ENCODE results near the gene PLPP3. TPM values are rescaled to one million over a fixed set of nuclear protein-coding genes. Genes with fewer than 3 reads are reported as not detected.

PLPP3 gene
- total RNA-seq, 1 experiment from 2014 or later = 3.4 TPM

DNA sequence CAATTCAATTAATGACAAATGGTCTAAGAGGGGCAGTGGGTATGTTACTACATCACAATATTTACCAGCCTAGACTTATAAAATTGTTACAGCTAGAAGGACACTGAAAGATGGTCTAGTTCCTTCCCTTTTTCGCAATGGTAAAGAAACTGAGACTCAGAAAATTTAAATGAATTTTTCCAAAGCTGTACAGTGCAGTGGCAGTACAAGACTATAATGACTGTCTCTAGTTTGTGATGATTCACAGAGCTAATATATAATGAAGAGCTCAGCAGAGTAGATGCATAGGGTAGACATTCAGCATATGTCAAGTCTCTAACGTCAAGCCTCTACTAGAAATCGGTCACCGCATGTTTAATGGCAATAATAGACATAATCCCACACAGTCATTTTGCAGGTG is 4.6 kb downstream of the PLPP3 start:
- Histone ChIP-seq H3K79me2 (ENCODE audit: insufficient read depth, low read length) (no peaks in the 10 kb centered on the region), H3K27ac (ENCODE audit: low read depth, low read length) (no peak overlapping the region), H3K9ac (ENCODE audit: low read length) (no peak overlapping the region), H3K27me3 (ENCODE audit: insufficient read depth, low read length) (no peaks in the 10 kb centered on the region), H3K4me1 (ENCODE audit: control insufficient read depth in 1 of 2, insufficient read depth in 2 of 2, low read length in 2 of 2) (peaks cover 3 to 13% of the 10 kb centered on the region in 2 experiments; a peak in 2 of 4 replicates), H2AFZ (ENCODE audit: low read depth, low read length, poor library complexity, severe bottlenecking) (no peak overlapping the region), H3K9me2 (ENCODE audit: insufficient read depth) (no peaks in the 10 kb centered on the region), H3K9me3 (ENCODE audit: control insufficient read depth in 1 of 2, insufficient read depth in 1 of 2, low read depth in 1 of 2, low read length in 2 of 2) (no peaks in the 10 kb centered on the region), H3K36me3 (ENCODE audit: control insufficient read depth in 1 of 2, insufficient read depth in 2 of 2, low read length in 2 of 2) (no peaks in the 10 kb centered on the region), H3K4me3 (replicated peaks in 1 of 2; ENCODE audit: low read depth in 1 of 2, low read length in 2 of 2) (no peak overlapping the region), H4K20me1 (ENCODE audit: insufficient read depth) (no peaks in the 10 kb centered on the region), H3K4me2 (ENCODE audit: low read length) (no peak overlapping the region)
- no TSS peak for BruUV-seq (replicated peaks)
- intact Hi-C loops (cut with micrococcal nuclease) = loop anchor here (10.0 kb wide), 1 partner anchor 380 kb away; no protein-coding TSS in a partner anchor
- ChIA-PET POLR2A (no interaction called here), RAD21 (ENCODE audit: low non-redundant PET in 1 of 2, low total read pairs in 2 of 2, uncharacterized antibody in 2 of 2, unreplicated experiment in 2 of 2) (no interaction called here), CTCF (interaction anchor here (0.9 kb wide), 1 partner anchor 1253 kb away, joined by 3 read pairs; no protein-coding TSS in a partner anchor)
- TF ChIP-seq RAD21 (IDR thresholded peaks at IDR 0.05; ENCODE audit: low read depth) = no peak
- ATAC-seq (no peak), DNase-seq (ENCODE audit: low read depth, low spot score) (no peak)

DNA sequence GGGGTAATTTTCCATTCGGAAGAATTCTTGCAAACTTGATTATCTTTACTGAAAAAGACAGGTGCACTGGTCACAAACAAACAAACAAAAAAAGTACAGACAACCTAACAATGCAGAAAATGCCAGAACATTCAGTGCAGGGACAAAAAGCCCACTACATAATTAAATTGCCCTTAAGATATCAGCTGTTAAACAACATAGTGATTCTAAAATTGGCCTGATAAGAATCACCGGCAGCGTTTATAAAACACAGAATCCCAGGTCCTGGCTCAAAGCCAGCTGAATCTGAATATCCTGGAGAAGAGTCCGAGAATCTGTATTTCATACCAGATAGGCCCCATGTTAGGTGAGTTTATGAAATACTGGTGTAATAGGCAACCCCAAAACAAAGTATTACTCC is 6.1 kb downstream of the PLPP3 start:
- Histone ChIP-seq H4K20me1 (ENCODE audit: insufficient read depth) (no peaks in the 10 kb centered on the region), H3K36me3 (ENCODE audit: control insufficient read depth in 1 of 2, insufficient read depth in 2 of 2, low read length in 2 of 2) (no peaks in the 10 kb centered on the region), H3K9me3 (ENCODE audit: control insufficient read depth in 1 of 2, insufficient read depth in 1 of 2, low read depth in 1 of 2, low read length in 2 of 2) (no peaks in the 10 kb centered on the region), H3K4me3 (replicated peaks in 1 of 2; ENCODE audit: low read depth in 1 of 2, low read length in 2 of 2) (no peak overlapping the region), H3K9ac (ENCODE audit: low read length) (no peak overlapping the region), H3K27ac (ENCODE audit: low read depth, low read length) (no peak overlapping the region), H3K9me2 (ENCODE audit: insufficient read depth) (no peaks in the 10 kb centered on the region), H3K27me3 (ENCODE audit: insufficient read depth, low read length) (no peaks in the 10 kb centered on the region), H3K79me2 (ENCODE audit: insufficient read depth, low read length) (no peaks in the 10 kb centered on the region), H3K4me2 (ENCODE audit: low read length) (no peak overlapping the region), H2AFZ (ENCODE audit: low read depth, low read length, poor library complexity, severe bottlenecking) (no peak overlapping the region), H3K4me1 (ENCODE audit: control insufficient read depth in 1 of 2, insufficient read depth in 2 of 2, low read length in 2 of 2) (peaks cover 3 to 12% of the 10 kb centered on the region in 2 experiments; a peak in 2 of 4 replicates)
- CTCF ChIA-PET = no interaction called here
- RAD21 ChIA-PET (ENCODE audit: low non-redundant PET in 1 of 2, low total read pairs in 2 of 2, uncharacterized antibody in 2 of 2, unreplicated experiment in 2 of 2) = no interaction called here
- BruUV-seq (replicated peaks) = no TSS peak
- DNase-seq (ENCODE audit: low read depth, low spot score) = no peak
- TF ChIP-seq EZH2phosphoT487 (IDR thresholded peaks at IDR 0.05; ENCODE audit: borderline replicate concordance) (no peak), SRF (IDR thresholded peaks at IDR 0.05; ENCODE audit: low read depth) (no peak), POLR2A (IDR thresholded peaks at IDR 0.05; ENCODE audit: borderline replicate concordance, extremely low read depth, insufficient read depth, insufficient read length) (no peak), ELF1 (IDR thresholded peaks at IDR 0.05; ENCODE audit: borderline replicate concordance, low read depth) (no peak)
- TF ChIP-seq, protein P1, sequence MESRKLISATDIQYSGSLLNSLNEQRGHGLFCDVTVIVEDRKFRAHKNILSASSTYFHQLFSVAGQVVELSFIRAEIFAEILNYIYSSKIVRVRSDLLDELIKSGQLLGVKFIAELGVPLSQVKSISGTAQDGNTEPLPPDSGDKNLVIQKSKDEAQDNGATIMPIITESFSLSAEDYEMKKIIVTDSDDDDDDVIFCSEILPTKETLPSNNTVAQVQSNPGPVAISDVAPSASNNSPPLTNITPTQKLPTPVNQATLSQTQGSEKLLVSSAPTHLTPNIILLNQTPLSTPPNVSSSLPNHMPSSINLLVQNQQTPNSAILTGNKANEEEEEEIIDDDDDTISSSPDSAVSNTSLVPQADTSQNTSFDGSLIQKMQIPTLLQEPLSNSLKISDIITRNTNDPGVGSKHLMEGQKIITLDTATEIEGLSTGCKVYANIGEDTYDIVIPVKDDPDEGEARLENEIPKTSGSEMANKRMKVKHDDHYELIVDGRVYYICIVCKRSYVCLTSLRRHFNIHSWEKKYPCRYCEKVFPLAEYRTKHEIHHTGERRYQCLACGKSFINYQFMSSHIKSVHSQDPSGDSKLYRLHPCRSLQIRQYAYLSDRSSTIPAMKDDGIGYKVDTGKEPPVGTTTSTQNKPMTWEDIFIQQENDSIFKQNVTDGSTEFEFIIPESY (IDR thresholded peaks at IDR 0.05; ENCODE audit: extremely low read depth, insufficient replicate concordance, low read length) = no peak
- TF ChIP-seq, protein P2, sequence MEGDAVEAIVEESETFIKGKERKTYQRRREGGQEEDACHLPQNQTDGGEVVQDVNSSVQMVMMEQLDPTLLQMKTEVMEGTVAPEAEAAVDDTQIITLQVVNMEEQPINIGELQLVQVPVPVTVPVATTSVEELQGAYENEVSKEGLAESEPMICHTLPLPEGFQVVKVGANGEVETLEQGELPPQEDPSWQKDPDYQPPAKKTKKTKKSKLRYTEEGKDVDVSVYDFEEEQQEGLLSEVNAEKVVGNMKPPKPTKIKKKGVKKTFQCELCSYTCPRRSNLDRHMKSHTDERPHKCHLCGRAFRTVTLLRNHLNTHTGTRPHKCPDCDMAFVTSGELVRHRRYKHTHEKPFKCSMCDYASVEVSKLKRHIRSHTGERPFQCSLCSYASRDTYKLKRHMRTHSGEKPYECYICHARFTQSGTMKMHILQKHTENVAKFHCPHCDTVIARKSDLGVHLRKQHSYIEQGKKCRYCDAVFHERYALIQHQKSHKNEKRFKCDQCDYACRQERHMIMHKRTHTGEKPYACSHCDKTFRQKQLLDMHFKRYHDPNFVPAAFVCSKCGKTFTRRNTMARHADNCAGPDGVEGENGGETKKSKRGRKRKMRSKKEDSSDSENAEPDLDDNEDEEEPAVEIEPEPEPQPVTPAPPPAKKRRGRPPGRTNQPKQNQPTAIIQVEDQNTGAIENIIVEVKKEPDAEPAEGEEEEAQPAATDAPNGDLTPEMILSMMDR (IDR thresholded peaks at IDR 0.05 in 2 of 3, conservative IDR thresholded peaks at IDR 0.05 in 1 of 3; ENCODE audit: borderline replicate concordance in 1 of 3, insufficient read depth in 1 of 3, low read depth in 2 of 3, low read length in 2 of 3) = no peak
- ATAC-seq = no peak
- POLR2A ChIA-PET = no interaction called here
- intact Hi-C loops (cut with micrococcal nuclease) = loop anchor here (10.0 kb wide), 1 partner anchor 379 kb away; no protein-coding TSS in a partner anchor
